ENCODE measurements around the gene C5orf46.

Gene C5orf46

DNA sequence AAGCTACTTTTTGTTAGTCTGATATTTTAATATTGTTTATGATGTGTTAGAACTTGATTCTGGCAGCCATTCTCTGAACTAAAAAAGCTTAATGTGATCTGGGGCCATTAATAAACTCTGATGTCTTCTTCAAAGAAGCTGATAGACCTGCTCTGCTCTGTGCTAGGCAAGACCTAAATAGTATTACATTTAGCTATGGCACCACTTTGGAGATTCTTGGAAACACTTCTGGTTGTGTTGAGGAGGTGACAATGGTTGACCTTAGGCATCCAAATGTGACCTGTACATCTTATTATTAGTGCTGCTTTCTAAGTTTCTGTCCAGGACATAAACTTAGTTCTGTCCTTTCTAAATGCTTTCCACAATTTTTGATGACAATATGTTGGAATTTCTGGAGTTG, 49.5 kb downstream of the C5orf46 start:
- DNase-seq, result no peak

DNA sequence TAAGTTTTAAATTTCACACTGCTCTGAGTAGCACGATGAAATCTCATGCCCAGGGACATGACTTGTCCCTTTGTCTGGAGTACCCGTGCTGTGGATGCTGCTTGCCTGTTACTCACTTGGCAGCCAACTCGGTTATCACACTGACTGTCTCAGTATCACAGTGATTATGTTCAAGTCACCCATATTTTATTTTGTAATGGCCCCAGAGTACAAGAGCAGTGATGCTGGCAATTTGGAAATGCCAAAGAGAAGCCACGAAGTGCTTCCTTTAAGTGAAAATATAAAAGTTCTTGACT, 50.6 kb downstream of the C5orf46 start:
- no peak for DNase-seq

DNA sequence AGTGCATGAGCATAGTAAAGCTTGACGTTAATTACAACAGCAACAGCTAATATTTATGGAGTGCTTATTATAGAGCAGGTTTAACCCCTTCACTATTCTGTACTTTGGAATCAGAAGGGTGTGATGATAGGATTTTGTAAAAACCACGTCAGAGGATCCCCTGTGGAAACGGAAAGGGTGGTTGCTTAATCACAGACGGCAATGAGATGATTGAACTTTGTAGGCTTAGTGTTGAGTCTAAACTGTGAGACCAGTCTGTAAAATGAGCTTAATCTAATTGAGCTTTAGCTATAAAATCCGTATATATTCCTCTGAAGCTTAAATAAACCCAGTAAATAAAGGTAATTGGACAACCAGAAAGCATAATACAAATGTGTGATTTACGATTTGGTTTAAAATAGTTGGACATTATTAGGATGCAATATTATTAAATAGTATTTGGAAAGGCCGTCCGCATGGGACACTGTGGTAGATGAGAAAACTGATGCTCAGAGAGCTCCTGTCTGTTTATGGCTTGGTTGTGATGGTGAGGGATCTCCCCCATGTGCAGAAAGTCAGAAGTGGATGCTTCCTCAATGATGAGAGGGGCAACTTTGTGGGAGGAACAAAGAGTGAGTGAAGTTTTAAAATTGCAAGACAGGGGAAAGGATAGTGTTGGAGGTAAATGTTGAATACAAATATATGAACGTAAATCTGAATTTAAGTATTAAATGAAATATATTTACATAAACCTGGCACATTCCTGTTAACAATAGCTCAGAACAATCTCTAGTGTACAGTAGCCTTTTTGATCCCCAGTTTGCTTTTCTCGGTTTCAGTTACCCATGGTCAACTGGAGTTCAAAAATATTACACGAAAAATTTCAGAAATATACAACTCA, 51.2 kb downstream of the C5orf46 start:
- no peak for DNase-seq

DNA sequence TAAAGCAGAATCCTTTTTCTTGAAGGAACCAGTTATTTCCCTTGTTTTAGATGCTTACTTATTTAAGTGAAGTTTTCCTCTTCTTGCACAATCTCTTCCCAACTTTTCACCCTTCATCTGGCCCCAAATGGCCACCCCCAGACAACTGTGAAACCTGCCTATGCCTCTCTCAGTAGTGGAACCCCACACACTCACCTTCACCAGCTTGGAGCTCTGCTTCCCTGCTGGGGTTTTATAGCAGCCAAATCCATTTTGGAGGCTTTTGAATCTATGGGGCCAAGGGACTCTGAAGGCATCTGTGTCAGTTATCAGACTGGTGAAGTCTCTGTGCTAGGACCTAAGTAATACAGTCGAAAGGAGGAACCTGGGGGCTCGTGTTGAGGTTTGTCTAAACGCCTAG, 52.0 kb downstream of the C5orf46 start:
- DNase-seq, result no peak

- DNase-seq, result no peak
Observed at GRCh38 chr5:147853372-147853987, 52.9 kb downstream of the C5orf46 start.

DNA sequence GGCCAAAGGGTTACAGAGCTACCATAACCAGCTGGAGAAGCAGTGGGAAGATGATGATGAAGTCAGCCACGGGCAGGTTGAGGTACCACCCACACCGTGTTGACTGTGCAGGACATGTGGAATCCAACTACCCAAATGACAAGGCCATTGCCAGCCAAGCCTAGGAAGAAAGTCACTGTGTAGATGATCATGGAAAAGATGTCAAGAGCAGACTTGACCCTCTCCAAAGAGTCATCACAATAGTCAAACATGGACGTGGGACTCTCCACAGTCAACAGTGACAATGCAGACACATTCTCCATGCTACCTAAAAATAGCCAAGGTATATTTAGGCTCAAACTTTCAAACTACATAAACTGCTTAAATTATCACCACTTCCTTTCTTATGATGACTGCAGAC, 54.0 kb downstream of the C5orf46 start:
- no peak for DNase-seq

DNA sequence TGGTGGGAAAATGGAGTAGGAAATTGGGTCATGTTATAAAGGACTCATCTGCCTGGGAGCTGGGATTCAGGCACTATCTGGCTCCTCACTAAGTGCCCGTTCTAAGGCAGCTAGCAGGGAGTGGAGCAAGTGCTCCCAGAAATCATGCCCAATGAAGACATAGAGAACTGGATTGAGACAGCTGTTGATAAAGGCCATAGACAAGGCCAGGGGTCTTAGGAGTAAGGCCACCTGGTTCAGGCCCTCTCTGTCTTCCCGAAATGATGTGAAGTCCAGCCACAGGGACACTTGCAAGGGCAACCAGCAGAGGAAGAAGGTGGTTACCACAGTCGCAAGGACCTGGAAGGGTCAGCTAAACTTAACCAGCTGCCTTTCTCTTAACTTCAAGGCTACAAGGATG, 54.8 kb downstream of the C5orf46 start:
- DNase-seq, result no peak

DNA sequence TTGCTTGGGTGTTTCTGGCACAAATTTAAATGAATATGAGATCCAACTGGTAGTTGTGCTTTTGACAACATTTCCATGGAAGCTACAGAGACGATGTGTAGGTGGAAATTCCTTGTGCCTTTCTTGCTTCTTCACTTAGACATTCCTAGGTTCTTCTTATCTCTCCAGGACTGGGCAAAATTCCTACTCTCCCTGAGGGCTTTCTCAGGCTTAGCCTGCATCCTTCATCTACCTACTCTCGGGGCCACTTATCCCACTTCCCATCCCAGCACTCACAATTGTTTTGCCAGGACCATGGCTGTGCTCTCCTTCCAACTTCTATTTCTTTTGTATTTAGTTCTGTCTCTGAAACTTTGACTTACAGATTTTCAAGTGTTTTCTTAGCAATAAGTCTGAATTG, 57.1 kb downstream of the C5orf46 start:
- no peak for DNase-seq

- DNase-seq, result no peak
Observed at GRCh38 chr5:147845618-147846017, 60.7 kb downstream of the C5orf46 start.

- DNase-seq, result no peak
Observed at GRCh38 chr5:147844846-147845245, 61.5 kb downstream of the C5orf46 start.

DNA sequence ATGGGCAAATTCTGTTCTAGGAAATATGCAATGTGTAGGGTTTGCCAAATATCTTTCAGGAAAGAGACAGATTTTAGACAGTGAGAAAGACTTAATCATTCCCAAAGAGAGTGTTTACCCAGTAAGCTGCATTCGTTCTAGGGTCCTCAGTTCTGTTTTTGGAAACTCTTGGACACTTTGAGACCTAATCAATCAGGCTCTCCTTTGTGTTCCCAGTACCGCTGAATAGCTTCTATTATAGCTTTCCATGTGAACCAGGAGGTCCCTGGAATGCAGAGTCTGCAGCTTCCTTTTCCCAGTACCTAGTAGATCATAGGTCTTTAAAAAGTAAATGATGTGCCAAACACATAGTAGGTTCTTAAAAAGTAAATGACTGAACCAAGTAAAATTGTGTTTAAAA, 63.5 kb downstream of the C5orf46 start:
- DNase-seq, result no peak
